Renal pelvis (tissue), 12 donors: ENCODE data around the gene TBX2. TPM values are rescaled to one million over a fixed set of nuclear protein-coding genes. Genes with fewer than 3 reads are reported as not detected.
"Not testable (repeated sequence)": the region's sequence is repeated elsewhere in the genome, so short reads cannot be mapped to it uniquely, and the experiment has no call there.

Experiments
- DNase-seq: peaks from one replicate; pipeline ENCODE4 v3.0.0-alpha.2; 2013
- long read RNA-seq, 16 experiments: transcript quantifications; one replicate each; lab custom pipeline, GENCODE V29; 2026
- polyA plus RNA-seq, 3 donors: library from polyadenylated mRNA; unstranded; fragments of 120-200 nt; gene quantifications; one replicate each; pipeline ENCODE4 v1.2.1, GENCODE V29; 2013; ENCODE audit not compliant: insufficient read length in 3 of 3

The TBX2 gene
- polyA plus RNA-seq: 100 to 1,000 TPM in 2 of 3 donors, 10 to 100 TPM in 1; 90.0 to 111 (median 104) TPM
- long read RNA-seq, donor 1, transcript TBX2-201 (7 exons, 3,339 nt): major isoform, 17 of 68 reads
- long read RNA-seq, donor 1, partial matches to known transcripts: 51 of 68 reads
- long read RNA-seq, donor 1, other reads (novel, unspliced or antisense): 0 of 68 reads
- long read RNA-seq, donor 2, transcript TBX2-201 (7 exons, 3,339 nt): major isoform, 20 of 28 reads
- long read RNA-seq, donor 2, partial matches to known transcripts: 7 of 28 reads
- long read RNA-seq, donor 2, other reads (novel, unspliced or antisense): 0 of 28 reads
- long read RNA-seq, donor 3, transcript TBX2-201 (7 exons, 3,339 nt): major isoform, 9 of 38 reads
- long read RNA-seq, donor 3, partial matches to known transcripts: 28 of 38 reads
- long read RNA-seq, donor 3, other reads (novel, unspliced or antisense): 0 of 38 reads
- long read RNA-seq, donor 4, transcript TBX2-201 (7 exons, 3,339 nt): major isoform, 9 of 20 reads
- long read RNA-seq, donor 4, partial matches to known transcripts: 11 of 20 reads
- long read RNA-seq, donor 4, other reads (novel, unspliced or antisense): 0 of 20 reads
- long read RNA-seq, donor 5, transcript TBX2-201 (7 exons, 3,339 nt): major isoform, 5 of 53 reads
- long read RNA-seq, donor 5, partial matches to known transcripts: 48 of 53 reads
- long read RNA-seq, donor 5, other reads (novel, unspliced or antisense): 0 of 53 reads
- long read RNA-seq, donor 6, transcript TBX2-201 (7 exons, 3,339 nt): major isoform, 13 of 30 reads
- long read RNA-seq, donor 6, partial matches to known transcripts: 17 of 30 reads
- long read RNA-seq, donor 6, other reads (novel, unspliced or antisense): 0 of 30 reads
- long read RNA-seq, donor 7, full-length matches to known transcripts: 22 of 80 reads
- long read RNA-seq, donor 7, partial matches to known transcripts: 58 of 80 reads
- long read RNA-seq, donor 7, other reads (novel, unspliced or antisense): 0 of 80 reads
- long read RNA-seq, donor 8, partial matches to known transcripts: 0 of 1 reads
- long read RNA-seq, donor 8, other reads (novel, unspliced or antisense): 0 of 1 reads
- long read RNA-seq, donor 9, full-length matches to known transcripts: 16 of 38 reads
- long read RNA-seq, donor 9, partial matches to known transcripts: 22 of 38 reads
- long read RNA-seq, donor 9, other reads (novel, unspliced or antisense): 0 of 38 reads
- long read RNA-seq, donor 10, transcript TBX2-201 (7 exons, 3,339 nt): major isoform, 11 of 22 reads
- long read RNA-seq, donor 10, partial matches to known transcripts: 11 of 22 reads
- long read RNA-seq, donor 10, other reads (novel, unspliced or antisense): 0 of 22 reads
- long read RNA-seq, donor 11, transcript TBX2-201 (7 exons, 3,339 nt): major isoform, 13 of 57 reads
- long read RNA-seq, donor 11, partial matches to known transcripts: 44 of 57 reads
- long read RNA-seq, donor 11, other reads (novel, unspliced or antisense): 0 of 57 reads
- long read RNA-seq, donor 12, transcript TBX2-201 (7 exons, 3,339 nt): major isoform, 21 of 123 reads
- long read RNA-seq, donor 12, partial matches to known transcripts: 102 of 123 reads
- long read RNA-seq, donor 12, other reads (novel, unspliced or antisense): 0 of 123 reads
- long read RNA-seq, donor 13, transcript TBX2-201 (7 exons, 3,339 nt): major isoform, 6 of 35 reads
- long read RNA-seq, donor 13, partial matches to known transcripts: 29 of 35 reads
- long read RNA-seq, donor 13, other reads (novel, unspliced or antisense): 0 of 35 reads
- long read RNA-seq, donor 14: 0 reads
- long read RNA-seq, donor 15: 0 reads
- long read RNA-seq, donor 16, full-length matches to known transcripts: 11 of 49 reads
- long read RNA-seq, donor 16, partial matches to known transcripts: 38 of 49 reads
- long read RNA-seq, donor 16, other reads (novel, unspliced or antisense): 0 of 49 reads

DNA sequence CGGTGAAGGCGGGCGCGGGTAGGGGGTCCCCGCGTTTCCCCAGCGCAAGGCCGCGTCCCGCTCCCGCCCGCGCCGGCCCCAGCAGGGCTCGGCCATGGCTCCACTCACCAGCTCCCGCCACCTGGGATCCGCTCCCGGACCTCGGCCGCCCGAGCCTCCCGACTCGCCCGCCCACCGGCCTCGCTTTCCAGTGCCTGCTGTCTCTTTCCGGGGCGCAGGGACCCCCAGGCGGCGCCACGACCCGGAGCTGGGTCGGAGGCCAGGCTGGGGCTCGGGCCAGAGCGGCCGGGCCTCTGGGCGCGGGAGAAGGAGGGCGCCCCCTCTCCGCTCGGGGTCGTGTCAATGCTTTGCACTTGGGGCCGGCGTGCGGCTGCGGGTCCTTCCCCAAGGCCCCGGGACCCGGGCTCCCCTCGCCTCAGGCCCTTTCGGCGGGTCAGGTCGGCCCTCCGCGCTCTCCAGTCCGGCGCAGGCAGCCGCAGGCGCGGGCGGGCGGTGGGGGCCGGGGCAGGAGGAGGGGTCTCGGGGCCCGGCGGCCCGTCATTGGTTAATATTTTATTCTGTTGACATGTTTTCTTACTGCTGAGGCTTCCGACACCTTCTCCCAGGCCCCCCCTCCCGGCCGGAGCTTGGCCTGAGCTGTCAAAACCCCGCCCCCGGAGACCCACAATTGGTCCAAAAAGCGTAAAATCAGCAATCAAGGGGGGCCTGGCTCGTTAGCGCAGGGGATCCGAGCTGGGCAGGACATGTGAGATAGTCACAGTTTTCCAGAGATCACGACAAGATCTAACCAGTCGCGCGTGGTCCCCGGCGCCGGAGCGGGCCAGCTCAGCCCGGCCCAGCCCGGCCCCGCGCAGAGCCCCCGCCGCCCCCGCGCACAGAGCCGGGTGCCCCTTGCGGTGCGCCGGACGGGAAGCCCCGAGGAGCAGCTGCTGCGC is at the start of gene TBX2:
TSS of gene TBX2 (plus strand) at position 713 of the 935 bp plus-strand sequence. CDS start 334 bp downstream, outside the sequence.
- peak; percentile 94 for DNase-seq

DNA sequence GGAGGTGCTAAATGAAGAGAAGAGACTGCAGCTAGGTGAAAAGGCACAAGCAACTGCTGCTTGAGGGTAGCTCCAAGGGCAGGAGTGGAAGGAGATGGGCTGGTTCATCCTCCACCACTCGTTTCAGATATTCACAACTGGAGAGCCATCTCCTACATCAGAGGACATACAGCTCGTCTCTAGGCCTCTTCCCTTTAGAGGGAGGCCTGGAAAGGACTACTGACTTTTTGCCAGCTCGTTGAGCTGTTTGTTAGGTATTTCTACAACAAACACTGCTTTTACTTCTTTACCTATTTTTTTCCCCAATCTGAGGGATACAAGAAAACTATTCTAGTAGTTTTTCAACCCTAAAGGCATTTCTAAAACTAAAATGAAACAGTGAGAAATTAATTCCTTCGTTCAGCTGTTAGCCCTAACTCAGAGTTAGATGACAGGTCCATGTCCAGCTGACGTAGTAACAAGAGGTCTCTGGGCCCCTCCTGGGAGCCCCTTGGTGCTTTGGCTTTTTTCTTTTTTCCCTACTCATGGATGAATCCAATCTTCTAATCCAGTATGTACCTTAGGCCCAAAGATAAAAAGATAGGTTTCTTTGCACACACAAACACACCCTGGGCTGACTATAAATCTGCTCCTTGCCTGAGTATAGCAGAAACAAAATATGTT is 47.8 kb upstream of the TBX2 start:
- no peak for DNase-seq

DNA sequence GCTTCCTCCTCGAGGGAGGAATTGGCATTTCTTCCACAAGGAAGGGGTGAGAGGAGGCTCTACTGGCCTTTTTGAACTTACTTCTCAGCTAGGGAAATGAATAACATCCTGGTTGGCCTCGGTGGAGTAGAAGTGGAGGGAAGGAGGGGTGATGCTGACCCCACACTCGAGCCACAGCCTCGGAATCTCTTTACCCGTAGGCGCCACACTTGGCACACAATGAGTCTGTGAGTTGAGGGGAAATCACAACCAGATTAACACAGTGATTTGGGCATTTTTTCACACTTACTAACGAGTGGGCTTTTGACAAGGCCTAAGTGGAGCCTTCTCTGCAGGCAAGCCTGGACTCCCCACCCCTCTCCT is 47.3 kb upstream of the TBX2 start:
- no peak for DNase-seq

DNA sequence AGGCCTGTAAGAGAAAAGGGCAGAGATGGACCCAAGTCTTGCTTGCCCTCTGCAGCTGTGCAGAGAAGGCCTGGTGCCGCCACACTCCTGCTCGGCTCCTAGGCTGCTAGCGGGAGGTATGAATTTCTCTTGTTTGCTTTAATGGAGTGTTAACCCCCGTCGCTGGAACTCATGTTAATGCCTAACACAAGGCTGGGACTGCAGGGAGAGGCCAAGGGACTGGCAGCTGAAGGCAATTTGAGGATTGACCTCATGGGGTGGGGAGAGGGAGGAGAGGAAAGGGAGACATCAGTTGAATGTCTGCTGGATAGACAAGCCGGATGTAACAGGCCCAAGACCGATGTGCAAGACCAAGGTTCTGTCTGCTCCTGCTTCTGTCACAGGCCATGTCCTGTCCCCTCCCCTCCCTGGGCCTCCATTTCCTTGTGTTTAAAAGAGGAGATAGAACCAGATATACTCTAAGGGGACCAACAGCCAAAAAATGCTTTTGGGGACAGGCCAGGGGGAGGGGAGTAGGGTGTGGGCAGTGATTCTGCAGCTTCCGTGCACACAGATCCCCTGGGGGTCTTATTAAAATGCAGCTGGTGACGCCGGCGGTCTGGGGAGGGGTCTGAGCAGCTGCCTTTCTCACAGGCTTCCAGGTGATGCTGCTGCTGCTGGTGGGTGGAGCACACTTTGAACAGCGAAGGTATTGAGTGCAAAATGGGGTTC is 46.7 kb upstream of the TBX2 start:
- DNase-seq: no peak

DNA sequence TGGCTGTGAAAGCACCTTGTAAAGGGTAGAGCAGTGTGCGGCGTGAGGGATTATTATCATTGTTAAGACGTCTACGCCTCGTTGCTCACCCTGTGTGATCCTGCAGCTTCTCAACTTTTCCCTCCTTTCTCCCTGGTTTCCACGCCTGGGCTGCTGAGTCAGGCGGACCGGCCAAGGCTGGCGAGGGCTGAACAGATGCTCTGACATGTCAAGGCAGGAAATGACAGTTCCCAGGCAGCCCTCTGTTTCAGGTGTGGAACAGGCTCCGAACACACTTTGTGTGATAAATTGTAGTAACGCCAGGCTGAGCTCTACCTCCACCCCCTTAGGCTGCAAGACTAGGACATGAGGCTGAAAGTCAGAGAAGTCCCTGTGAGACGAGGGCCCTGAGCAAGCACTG is 46.0 kb upstream of the TBX2 start:
- DNase-seq: no peak

DNA sequence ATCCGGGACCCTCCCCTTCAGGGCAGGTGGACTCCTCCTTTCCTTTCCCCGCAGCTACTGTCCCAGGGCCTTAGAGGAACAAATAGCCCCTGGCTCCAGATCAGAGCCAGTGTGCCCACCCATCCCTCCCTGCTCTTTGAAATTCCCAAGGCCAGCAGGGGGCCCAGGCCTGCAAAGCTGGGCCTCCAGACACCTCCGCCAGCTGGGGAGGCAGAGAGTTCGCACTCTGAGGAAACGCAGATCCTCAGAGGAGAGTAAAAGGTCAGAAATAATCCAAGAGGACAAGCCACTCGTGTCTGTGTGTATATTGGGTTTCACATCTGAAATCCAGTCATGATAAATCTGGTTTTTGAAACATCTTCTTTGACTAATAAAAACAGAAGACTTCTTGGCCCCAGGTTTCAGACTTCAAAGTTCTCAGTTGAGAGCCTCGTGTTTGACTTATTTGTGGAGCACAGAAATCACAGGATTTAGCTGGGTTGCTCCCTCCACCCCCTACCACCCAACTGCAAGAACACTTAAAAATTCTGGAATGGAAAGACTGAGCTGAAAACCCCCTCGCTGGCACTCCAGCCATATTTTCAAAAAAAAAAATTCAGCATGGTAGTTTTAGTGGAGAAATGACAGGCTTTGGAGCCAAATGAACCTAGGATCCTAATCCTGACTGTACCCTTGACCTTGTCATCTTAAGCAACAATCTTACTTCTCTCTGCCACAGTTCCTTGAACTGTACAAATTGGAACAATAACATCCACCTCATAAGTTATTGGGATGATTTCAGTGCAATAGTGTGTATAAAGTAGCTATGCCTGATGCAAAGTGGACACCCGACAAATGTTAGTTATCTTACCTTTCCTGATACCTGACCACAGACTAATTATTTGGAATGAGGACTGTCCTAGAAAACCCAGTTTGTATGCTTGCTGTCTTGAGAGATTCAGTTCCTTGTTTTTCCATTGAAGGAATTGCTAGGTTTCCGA is 44.5 kb upstream of the TBX2 start:
- no peak for DNase-seq

DNA sequence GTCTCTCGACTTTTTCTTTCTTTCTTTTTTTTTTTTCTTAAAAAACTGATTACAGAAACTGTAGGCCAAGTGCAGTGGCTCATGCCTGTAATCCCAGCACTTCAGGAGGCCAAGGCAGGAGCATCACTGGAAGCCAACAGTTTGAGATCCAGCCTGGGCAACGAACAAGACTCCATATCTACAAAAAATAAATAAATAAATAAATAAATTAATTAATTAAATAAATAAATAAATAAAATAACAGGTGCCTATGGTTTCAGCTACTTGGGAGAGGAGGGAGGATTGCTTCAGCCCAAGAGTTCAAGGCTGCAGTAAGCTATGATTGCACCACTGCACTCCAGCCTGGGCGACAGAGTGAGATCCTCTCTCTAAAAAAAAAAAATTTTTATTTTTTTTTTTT is 42.6 kb upstream of the TBX2 start:
- not testable (repeated sequence) for DNase-seq

DNA sequence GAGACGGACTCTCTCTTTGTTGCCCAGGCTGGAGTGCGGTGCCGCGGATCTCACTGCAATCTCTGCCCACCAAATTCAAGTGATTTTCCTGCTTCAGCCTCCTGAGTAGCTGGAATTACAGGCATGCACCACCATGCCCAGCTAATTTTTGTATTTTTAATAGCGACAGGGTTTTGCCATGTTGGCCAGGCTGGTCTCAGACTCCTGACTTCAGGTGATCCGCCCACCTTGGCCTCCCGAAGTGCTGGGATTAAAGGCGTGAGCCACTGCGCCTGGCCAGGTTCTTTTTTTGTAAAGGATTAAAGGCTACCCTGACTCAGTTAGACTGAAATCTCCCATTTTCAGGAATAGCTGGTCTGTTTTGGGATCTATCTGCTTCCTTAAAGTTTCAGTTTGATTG is 40.1 kb upstream of the TBX2 start:
- not testable (repeated sequence) for DNase-seq

DNA sequence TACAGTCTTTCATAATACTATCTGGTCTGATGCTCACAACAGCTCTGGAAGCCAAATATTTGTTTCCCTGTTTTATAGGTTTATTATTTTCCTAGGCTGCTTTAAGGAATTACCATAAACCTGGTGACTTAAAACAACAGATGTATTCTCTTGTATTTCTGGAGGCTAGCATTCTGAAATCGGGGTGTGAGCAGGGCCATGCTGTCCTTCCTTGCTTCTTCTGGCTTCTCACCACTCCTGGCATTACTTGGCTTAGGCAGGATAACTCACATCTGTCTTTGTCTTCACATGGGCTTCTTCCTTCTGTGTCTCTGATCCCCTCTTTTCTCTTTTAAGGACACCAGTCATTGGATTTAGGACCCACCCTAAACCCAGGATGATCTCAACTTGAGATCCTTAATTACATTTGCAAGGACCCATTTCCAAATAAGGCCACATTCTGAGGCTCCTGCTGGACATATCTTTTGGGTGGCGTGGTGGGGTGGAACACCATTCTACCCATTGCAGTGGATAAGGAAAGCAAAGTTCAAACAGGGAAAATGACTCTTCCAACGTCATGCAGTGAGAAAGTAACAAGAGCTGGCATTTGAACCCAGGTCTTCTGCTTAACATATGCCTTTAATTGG is 39.2 kb upstream of the TBX2 start:
- no peak for DNase-seq

DNA sequence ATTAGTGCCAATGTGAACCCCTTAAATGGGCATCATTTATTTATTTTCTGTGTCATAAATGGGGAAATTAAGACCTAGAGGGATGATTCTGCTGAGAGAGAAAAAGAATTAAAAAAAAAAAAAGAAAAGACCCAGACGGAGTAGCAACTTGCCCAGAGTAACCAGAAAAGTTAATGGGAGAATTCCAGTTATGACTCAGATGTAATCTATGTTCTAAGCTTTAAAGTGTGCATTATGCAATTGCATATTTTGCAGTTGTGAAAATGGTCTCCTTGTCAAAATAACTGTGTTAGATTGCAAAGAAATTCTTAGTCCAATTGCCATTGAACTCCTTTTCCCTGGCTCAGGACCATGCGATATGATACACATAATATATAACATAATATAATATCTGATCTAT is 38.6 kb upstream of the TBX2 start:
- DNase-seq: no peak

DNA sequence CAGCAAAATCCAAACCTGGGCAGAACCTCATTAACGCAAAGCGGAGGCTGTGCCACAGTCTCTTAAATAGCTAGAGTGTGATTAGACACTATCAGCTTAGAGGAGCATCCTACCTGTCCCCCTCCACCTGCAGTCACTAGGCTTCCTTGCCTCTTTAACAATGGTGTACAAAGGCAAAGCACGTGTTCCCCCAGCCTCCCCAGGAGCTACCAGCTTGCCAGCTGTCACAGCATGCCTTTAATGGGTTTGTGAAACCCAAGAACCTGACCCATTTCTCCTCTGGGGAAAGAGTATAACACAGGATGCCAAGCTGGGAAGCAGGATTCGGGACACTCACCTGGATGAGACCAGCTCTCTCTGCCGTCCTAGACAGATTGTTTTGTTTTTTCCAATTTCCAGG is 37.2 kb upstream of the TBX2 start:
- DNase-seq: no peak

DNA sequence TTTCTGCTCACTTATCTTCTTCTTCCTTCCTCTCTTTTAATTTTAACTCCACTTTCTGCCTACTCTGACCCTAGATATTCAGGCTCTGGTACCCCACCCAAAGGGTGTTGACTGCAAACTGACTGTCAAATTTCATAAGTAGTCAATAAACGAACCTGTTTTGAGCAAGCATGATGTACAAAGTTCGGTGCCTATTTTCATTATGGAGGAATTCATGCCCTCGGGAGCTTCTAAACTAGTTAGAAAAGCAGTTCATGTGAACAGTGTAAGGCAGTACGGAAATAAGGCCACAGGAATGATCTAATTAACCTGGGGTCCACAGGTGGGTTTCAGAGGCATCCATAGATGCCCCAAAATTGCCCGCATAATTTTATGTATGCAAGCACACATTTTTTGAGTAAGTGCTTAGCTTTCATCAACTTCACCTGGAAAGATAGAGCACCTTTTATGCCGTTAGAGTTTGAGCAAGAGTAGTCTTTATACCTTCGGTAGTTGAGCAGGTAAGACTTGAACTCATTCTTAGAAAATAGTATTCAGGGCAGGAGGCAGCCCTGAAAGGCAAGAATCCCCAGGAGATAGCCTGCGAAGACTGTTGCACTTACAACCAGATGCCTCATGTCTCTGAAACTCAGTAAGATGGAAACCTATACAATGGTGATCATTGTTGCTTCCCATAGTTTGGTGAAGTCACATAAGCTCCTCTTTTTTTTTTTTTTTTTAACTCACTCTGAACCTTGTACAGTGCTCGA is 36.6 kb upstream of the TBX2 start:
- no peak for DNase-seq

DNA sequence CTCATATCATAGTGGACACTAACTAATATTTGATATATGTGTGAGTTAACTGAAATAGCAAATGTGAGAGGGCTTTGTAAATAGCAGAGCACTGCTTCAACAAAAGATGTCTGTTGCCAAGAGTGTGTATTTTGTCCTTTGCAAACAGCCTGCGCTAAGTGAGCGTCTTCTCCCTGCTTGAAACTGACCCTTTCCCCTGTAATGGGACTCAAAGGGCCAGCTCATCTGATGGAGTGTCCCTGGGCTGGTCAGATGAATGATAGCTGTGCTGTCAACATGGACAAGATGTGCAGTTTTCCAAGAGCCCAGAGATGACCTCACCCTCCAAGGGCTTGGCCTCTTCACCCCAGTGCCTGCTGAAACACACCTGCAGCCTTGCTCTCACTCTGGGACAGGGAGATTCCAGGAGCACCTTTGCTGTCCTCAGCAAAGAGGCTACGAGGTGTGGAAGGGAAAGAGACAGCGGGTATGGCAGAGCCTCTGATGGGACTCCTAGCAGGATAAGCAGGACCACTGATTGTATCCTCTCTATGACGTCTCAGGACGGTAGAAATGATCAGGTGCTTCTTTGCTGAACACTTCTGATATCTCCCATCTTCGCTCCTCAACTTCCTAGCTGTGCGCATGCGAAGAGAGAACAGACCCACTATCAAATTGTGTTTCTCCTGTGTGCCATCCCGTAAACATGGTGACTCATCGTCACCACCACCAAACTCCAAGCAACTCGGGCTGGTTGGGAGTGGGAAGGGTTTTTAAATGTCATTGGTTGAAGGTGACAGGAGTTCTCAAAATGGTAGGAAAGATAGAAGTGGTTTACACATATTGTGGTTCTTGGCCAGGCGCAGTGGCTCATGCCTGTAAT is 35.8 kb upstream of the TBX2 start:
- DNase-seq: no peak

DNA sequence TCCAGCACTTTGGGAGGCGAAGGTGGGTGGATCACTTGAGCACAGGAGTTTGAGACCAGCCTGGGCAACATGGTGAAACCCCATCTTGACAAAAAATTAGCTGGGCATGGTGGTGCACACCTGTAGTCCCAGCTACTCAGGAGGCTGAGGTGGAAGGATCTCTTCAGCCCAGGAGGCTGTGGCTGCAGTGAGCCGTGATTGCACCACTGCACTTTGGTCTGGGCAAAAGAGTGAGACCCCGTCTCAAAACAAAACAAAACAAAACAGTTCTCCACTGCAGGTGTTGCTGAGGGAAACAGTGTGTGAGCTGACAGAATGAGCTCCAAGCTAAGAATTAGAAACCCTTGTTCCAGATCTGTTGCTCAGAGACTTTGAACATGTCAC is 35.2 kb upstream of the TBX2 start:
- DNase-seq: no peak
